NCI-H1048 (cell line): ENCODE data around the gene SND1.

ENCODE experiments used
- DNase-seq: peaks from one replicate; lab custom pipeline; 2025; lab: John Stamatoyannopoulos, UW

Gene SND1

GRCh38 chr7:127932496-127932895 lies 280.5 kb downstream of the SND1 start:
- DNase-seq, result no peak

GRCh38 chr7:127933146-127933545 lies 281.2 kb downstream of the SND1 start:
- no peak for DNase-seq

GRCh38 chr7:127934711-127935110 lies 282.7 kb downstream of the SND1 start:
- DNase-seq, result no peak

GRCh38 chr7:127935847-127936376 lies 283.9 kb downstream of the SND1 start:
- DNase-seq, result no peak

- DNase-seq, result no peak
These were observed 285.2 kb downstream of the SND1 start for GRCh38 chr7:127937066-127937680.

GRCh38 chr7:127938588-127938987 lies 286.6 kb downstream of the SND1 start:
- DNase-seq, result no peak

- DNase-seq, result no peak
These were observed 288.6 kb downstream of the SND1 start for GRCh38 chr7:127940381-127941160.

- DNase-seq, result no peak
These were observed 289.6 kb downstream of the SND1 start for GRCh38 chr7:127941476-127942210.

- no peak for DNase-seq
These were observed 291.8 kb downstream of the SND1 start for GRCh38 chr7:127943541-127944521.

GRCh38 chr7:127946111-127946510 lies 294.1 kb downstream of the SND1 start:
- no peak for DNase-seq

- no peak for DNase-seq
These were observed 294.9 kb downstream of the SND1 start for GRCh38 chr7:127946847-127947246.

GRCh38 chr7:127948312-127948711 lies 296.3 kb downstream of the SND1 start:
- no peak for DNase-seq

- no peak for DNase-seq
These were observed 296.9 kb downstream of the SND1 start for GRCh38 chr7:127948930-127949329.

GRCh38 chr7:127949769-127950222 lies 297.8 kb downstream of the SND1 start:
- DNase-seq, result no peak

- no peak for DNase-seq
These were observed 298.4 kb downstream of the SND1 start for GRCh38 chr7:127950233-127950935.

GRCh38 chr7:127953423-127954356 lies 301.7 kb downstream of the SND1 start:
- DNase-seq, result no peak

GRCh38 chr7:127954357-127954748 lies 302.4 kb downstream of the SND1 start:
- no peak for DNase-seq

- no peak for DNase-seq
These were observed 303.1 kb downstream of the SND1 start for GRCh38 chr7:127955051-127955531.

- no peak for DNase-seq
These were observed 305.9 kb downstream of the SND1 start for GRCh38 chr7:127957886-127958285.
